Gastroesophageal sphincter (tissue), 3 donors: ENCODE data around the gene UBXN10.

ENCODE experiments used
- CTCF ChIP-seq, 4 experiments: fragments of 200-600 bp in 2 of 4; fragments of 450-650 bp in 2 of 4; sonication (generic) in 1 of 4; IDR thresholded peaks; one replicate each; pipeline ENCODE4 v1.5.1; 2017 to 2019; ENCODE audit warnings: antibody characterized with exemption in 4 of 4, mild to moderate bottlenecking in 2 of 4, moderate library complexity in 2 of 4
- POLR2AphosphoS5 ChIP-seq: sonication (generic); formaldehyde crosslinking; IDR thresholded peaks from one replicate; pipeline ENCODE4 v1.6.1; 2017; ENCODE audit warnings: antibody characterized with exemption

DNA sequence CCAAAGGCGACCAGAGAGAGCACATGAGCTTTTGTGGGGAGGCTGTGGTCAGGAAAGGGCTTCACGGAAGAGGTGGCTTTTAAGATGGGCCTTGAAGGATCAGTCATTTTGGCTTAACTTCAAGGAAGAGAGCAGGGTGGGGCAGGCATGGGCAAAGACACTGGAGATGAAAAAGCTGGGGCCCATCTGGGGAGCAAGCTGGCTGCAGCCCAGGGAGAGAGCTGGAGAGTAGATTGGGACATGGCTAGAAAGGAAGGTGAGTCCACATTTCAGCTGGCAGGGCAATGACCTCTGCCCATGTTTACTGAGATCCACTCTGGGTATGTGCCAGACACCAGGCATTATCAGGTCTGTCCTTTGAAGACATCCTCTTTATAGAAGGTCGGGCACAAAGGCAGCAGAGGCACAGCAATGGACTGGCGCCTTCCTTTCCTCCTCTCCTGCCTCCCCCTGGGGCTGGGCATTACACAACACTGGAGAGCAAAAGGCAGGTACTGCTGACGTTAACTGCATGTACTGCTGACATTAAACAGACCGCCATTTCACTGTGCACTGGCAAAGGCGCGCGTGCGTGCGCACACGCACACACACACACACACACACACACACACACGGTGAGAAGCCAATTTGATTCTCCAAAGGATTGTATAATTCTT, 2.2 kb upstream of the UBXN10 start:
- peak; percentile 23 for TF ChIP-seq POLR2AphosphoS5
- no peak for TF ChIP-seq CTCF (IDR thresholded peaks at IDR 0.05)
